Keratinocyte (primary cell): Measurements from ENCODE around the gene NOP58. TPM values are rescaled to one million over a fixed set of nuclear protein-coding genes. Genes with fewer than 3 reads are reported as not detected.

ENCODE experiments used
- DNase-seq: peaks from one replicate; pipeline ENCODE4 v3.0.0-alpha.2; 2011; ENCODE audit warnings: low read depth, missing footprints, low spot score
- FAIRE-seq: peaks from 2 replicates; lab custom pipeline; 2011; peaks lifted over from hg19 to GRCh38; lab: Jason Lieb, UNC
- H2AFZ ChIP-seq: 2 replicates; pipeline ENCODE4 v1.6.0; 2012; ENCODE audit warnings: low read length, control low read depth, inconsistent platforms; ENCODE audit not compliant: control insufficient read depth
- H3K27ac ChIP-seq: 2 replicates; pipeline ENCODE4 v1.5.1; 2011; ENCODE audit warnings: low read length; ENCODE audit not compliant: control insufficient read depth, insufficient read depth
- H3K27me3 ChIP-seq: 3 replicates; pipeline ENCODE4 v1.6.0; 2011; ENCODE audit warnings: low read length; ENCODE audit not compliant: control insufficient read depth, insufficient read depth; ENCODE audit errors: extremely low read depth
- H3K36me3 ChIP-seq, 2 experiments: 2 replicates in 1 of 2; 3 replicates in 1 of 2; pipeline ENCODE4 v1.5.1; 2011; ENCODE audit warnings: low read length in 2 of 2, mild to moderate bottlenecking in 1 of 2; ENCODE audit not compliant: control insufficient read depth in 2 of 2, insufficient read depth in 2 of 2; ENCODE audit errors: extremely low read depth in 1 of 2
- H3K4me1 ChIP-seq: 3 replicates; pipeline ENCODE4 v1.5.1; 2011; ENCODE audit warnings: low read length; ENCODE audit not compliant: control insufficient read depth, insufficient read depth; ENCODE audit errors: extremely low read depth
- H3K4me2 ChIP-seq: 3 replicates; pipeline ENCODE4 v1.6.0; 2011; ENCODE audit warnings: low read depth, low read length; ENCODE audit not compliant: control insufficient read depth, insufficient read depth; ENCODE audit errors: extremely low read depth
- H3K4me3 ChIP-seq, 3 experiments: fragments of 200-600 bp in 1 of 3; sonication (generic) in 1 of 3; 2 replicates in 2 of 3; 3 replicates in 1 of 3; pipeline ENCODE4 v1.5.1; 2011 to 2016; ENCODE audit warnings: low read length in 3 of 3, mild to moderate bottlenecking in 3 of 3, control low read depth in 2 of 3, inconsistent platforms in 1 of 3, low read depth in 1 of 3, mixed read lengths in 1 of 3, mixed run types in 1 of 3, moderate library complexity in 1 of 3; ENCODE audit not compliant: control insufficient read depth in 2 of 3, insufficient read depth in 2 of 3; ENCODE audit errors: extremely low read depth in 1 of 3
- H3K79me2 ChIP-seq: 2 replicates; pipeline ENCODE4 v1.6.0; 2012; ENCODE audit warnings: low read length; ENCODE audit not compliant: control insufficient read depth, insufficient read depth
- H3K9ac ChIP-seq: 3 replicates; pipeline ENCODE4 v1.6.0; 2011; ENCODE audit warnings: low read length; ENCODE audit not compliant: control insufficient read depth, insufficient read depth; ENCODE audit errors: extremely low read depth
- H3K9me1 ChIP-seq: 3 replicates; pipeline ENCODE4 v1.6.0; 2011; ENCODE audit warnings: low read length; ENCODE audit not compliant: control insufficient read depth, insufficient read depth; ENCODE audit errors: extremely low read depth
- H3K9me3 ChIP-seq: 2 replicates; pipeline ENCODE4 v1.5.1; 2012; ENCODE audit warnings: low read depth, low read length; ENCODE audit not compliant: control insufficient read depth
- H4K20me1 ChIP-seq: 3 replicates; pipeline ENCODE4 v1.6.0; 2011; ENCODE audit warnings: low read length; ENCODE audit not compliant: control insufficient read depth, insufficient read depth; ENCODE audit errors: extremely low read depth
- EZH2 ChIP-seq: IDR thresholded peaks from one replicate; pipeline ENCODE4 v1.6.1; 2012; ENCODE audit warnings: inconsistent platforms, mild to moderate bottlenecking, low read length, moderate library complexity
- dilution Hi-C: fragments of 300-500 bp; cut with MboI; formaldehyde crosslinking; loops from one replicate; pipeline ENCODE4 v1.7.0; 2020; ENCODE audit warnings: low sequenced_read_pairs; ENCODE audit not compliant: extremely low pct_ligation_motif_present
- polyA plus RNA-seq, 5 experiments: library from polyadenylated mRNA; depleted of rRNA in 3 of 5; stranded (reverse) in 3 of 5; stranded (forward) in 1 of 5; unstranded in 1 of 5; fragments of >200 nt; gene quantifications; 1 replicate in 1 of 5; 2 replicates in 3 of 5; 3 replicates in 1 of 5; pipeline versions ENCODE4 v1.2.1 to v1.2.3, GENCODE V29; 2011 to 2012; ENCODE audit warnings: missing spikeins in 2 of 5, low read depth in 1 of 5, low replicate concordance in 1 of 5
- TF ChIP-seq, protein P1 (sequence below), 3 experiments: IDR thresholded peaks in 1 of 3; conservative IDR thresholded peaks in 1 of 3; optimal IDR thresholded peaks in 1 of 3; 2 replicates in 2 of 3; 3 replicates in 1 of 3; pipeline versions ENCODE3 to v1.5.1; 2011; ENCODE audit warnings: low read length in 3 of 3, mild to moderate bottlenecking in 3 of 3, moderate library complexity in 2 of 3, control low read depth in 1 of 3, inconsistent platforms in 1 of 3; ENCODE audit not compliant: insufficient read depth in 2 of 3; ENCODE audit errors: extremely low read depth in 1 of 3

NOP58 gene
- polyA plus RNA-seq, 1 donor (not counting 4 experiments of a cell fraction or from before 2014, with no cell fraction given): 118 TPM

DNA sequence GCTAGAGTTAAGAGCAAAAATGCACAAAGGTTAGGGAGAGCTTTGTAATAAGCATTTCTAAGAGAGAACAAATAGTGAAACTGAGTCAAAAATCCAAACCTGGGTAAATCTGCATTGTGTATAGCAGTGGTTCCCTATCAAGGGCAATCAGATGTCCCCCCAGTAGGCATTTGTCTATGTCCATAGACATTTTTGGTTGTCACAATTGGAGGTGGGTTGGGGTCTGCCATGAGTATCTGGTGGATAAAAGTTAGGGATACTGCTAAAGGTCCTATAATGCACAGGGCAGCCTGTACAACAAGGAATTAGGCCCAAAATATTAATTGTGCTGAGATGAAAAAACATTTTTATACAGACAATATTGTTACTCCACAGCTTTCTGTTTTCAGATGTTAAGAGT lies 21.0 kb downstream of the NOP58 start:
- TF ChIP-seq, protein P1, sequence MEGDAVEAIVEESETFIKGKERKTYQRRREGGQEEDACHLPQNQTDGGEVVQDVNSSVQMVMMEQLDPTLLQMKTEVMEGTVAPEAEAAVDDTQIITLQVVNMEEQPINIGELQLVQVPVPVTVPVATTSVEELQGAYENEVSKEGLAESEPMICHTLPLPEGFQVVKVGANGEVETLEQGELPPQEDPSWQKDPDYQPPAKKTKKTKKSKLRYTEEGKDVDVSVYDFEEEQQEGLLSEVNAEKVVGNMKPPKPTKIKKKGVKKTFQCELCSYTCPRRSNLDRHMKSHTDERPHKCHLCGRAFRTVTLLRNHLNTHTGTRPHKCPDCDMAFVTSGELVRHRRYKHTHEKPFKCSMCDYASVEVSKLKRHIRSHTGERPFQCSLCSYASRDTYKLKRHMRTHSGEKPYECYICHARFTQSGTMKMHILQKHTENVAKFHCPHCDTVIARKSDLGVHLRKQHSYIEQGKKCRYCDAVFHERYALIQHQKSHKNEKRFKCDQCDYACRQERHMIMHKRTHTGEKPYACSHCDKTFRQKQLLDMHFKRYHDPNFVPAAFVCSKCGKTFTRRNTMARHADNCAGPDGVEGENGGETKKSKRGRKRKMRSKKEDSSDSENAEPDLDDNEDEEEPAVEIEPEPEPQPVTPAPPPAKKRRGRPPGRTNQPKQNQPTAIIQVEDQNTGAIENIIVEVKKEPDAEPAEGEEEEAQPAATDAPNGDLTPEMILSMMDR (optimal IDR thresholded peaks at IDR 0.05 in 1 of 3, IDR thresholded peaks at IDR 0.05 in 1 of 3, conservative IDR thresholded peaks at IDR 0.05 in 1 of 3; ENCODE audit: extremely low read depth in 1 of 3, insufficient read depth in 2 of 3, low read length in 3 of 3): no peak
- no peak for TF ChIP-seq EZH2
- FAIRE-seq: no peak
- dilution Hi-C loops: no loop called here
- no peaks in the 10 kb centered on the region for H3K9me1 ChIP-seq
- no peak overlapping the region for H2AFZ ChIP-seq
- peaks cover 32 to 48% of the 10 kb centered on the region in 2 experiments for H3K36me3 ChIP-seq
- H3K27ac ChIP-seq: no peak overlapping the region
- H3K4me1 ChIP-seq: no peaks in the 10 kb centered on the region
- no peak overlapping the region for H3K4me3 ChIP-seq
- H3K4me2 ChIP-seq: no peak overlapping the region
- H3K27me3 ChIP-seq: no peaks in the 10 kb centered on the region
- no peak overlapping the region for H3K9ac ChIP-seq
- peaks cover 36% of the 10 kb centered on the region for H3K79me2 ChIP-seq
- H4K20me1 ChIP-seq: peaks cover 8% of the 10 kb centered on the region
- H3K9me3 ChIP-seq: no peaks in the 10 kb centered on the region
- DNase-seq: no peak

DNA sequence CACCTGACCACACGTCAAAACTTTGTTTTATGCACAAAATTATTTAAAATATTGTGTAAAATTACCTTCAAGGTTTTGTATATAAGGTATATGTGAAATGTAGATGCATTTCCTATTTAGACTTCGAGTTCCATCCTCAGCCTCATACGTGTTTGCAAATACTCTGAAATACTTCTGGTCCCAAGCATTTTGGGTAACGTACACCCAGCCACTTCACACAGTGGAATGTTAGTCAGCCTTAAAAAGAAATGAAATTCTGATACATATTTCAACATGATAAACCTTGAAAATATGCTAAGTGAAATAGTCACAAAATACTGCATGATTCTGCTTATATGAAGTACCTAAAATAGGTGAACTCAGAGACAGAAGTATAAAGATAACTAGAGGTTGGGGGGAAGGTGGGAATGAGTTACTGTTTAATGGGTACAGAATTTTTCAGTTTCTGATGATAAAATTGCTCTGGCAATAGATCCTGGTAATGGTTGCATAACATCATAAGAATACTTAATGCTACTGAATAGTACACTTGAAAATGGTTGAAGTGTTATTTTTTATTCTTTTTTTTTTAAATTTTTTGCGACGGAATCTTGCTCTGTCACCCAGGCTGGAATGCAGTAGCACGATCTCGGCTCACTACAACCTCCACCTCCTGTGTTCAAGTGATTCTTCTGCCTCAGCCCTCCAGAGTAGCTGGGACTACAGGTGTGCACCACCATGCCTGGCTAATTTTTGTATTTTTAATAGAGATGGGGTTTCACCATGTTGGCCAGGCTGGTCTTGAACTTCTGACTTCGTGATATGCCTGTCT lies 24.0 kb downstream of the NOP58 start:
- Histone ChIP-seq H4K20me1 (peaks cover 8% of the 10 kb centered on the region), H3K4me2 (no peak overlapping the region), H3K9ac (no peak overlapping the region), H3K9me1 (no peaks in the 10 kb centered on the region), H3K79me2 (peaks cover 21% of the 10 kb centered on the region), H3K4me3 (no peak overlapping the region), H3K27ac (no peak overlapping the region), H3K9me3 (no peaks in the 10 kb centered on the region), H3K4me1 (no peaks in the 10 kb centered on the region), H3K36me3 (peaks cover 28 to 33% of the 10 kb centered on the region in 2 experiments), H2AFZ (no peak overlapping the region), H3K27me3 (no peaks in the 10 kb centered on the region)
- TF ChIP-seq, protein P1 (optimal IDR thresholded peaks at IDR 0.05 in 1 of 3, IDR thresholded peaks at IDR 0.05 in 1 of 3, conservative IDR thresholded peaks at IDR 0.05 in 1 of 3; ENCODE audit: extremely low read depth in 1 of 3, insufficient read depth in 2 of 3, low read length in 3 of 3): no peak
- no peak for TF ChIP-seq EZH2
- FAIRE-seq (no peak), DNase-seq (no peak)
- dilution Hi-C loops: no loop called here
